ENCODE measurements around the gene CTXN1.

The CTXN1 gene

GRCh38 chr19:7914099-7914498, 11.8 kb downstream of the CTXN1 start:
- DNase-seq (ENCODE audit: low spot score) = no peak

GRCh38 chr19:7913652-7914051, 12.3 kb downstream of the CTXN1 start:
- DNase-seq (ENCODE audit: low spot score) = no peak

DNA sequence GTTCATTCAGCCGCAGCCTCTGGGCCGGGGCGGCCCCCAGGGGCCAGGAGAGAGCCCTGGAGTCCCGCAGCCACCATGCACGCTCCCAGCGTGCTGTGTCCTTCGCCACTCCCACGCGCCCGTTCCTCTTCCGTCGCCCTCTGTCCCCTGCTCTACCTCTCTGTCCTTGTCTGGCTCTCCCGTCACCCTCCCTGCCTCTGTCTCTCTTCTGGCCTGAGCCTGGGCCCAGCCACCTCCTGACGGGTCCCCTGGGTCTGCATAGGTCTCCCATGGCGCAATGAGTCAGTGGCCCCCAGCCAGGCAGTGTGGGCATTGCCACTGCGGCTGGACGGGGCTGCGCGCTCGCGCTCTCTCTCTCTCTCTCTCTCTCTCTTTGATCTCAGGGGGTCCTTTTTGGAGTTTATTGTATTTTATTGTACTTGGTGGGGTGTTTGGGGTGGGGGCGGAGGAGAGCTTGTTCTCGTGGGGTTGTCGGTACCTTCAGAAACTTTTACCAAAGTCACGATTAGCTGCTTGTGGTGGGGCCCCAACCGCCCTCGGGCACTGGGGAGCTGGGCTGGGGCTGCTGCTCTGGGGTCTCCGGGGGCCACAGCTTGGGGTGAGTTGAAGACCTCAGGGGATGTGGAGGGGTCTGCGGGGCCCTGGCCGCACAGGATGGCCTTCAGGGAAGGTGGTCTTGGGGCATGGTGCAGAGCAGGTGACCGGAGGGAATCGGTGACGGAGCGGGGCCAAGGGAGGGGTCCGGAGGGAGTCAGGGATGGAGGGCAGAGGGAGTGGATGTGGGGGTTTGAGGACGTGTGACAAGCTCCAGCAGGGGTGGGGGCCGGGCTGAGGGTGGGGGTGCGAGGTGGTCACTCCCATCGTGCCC, 13.0 kb downstream of the CTXN1 start:
- no peak for DNase-seq (ENCODE audit: low spot score)

DNA sequence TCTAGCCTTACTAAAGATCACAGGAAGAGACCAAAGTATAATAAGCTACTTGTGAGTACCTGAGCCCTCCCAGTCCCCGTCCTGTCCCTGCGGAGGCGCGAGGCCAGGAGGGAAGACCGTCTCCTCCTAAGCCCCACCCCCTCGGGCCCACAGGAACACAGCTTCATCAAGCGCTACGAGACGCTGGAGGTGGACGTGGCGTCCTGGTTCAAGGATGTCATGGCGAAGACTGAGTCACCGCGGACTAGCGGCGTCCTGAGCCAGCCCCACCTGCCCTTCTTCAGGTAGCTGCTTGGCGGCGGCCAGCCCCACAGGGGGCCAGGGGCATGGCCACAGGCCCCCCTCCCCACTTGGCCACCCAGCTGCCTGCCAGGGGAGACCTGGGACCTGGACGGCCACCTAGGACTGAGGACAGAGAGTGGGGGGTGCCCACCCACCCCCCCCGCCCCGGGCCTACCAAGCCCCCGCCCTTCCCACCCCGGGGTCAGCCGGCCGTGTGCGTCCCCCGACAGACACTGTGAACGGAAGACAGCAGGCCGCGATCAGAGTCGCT, 13.7 kb downstream of the CTXN1 start:
- DNase-seq (ENCODE audit: low spot score) = no peak

- no peak for DNase-seq (ENCODE audit: low spot score)
These were observed 14.3 kb downstream of the CTXN1 start for GRCh38 chr19:7911508-7912143.

DNA sequence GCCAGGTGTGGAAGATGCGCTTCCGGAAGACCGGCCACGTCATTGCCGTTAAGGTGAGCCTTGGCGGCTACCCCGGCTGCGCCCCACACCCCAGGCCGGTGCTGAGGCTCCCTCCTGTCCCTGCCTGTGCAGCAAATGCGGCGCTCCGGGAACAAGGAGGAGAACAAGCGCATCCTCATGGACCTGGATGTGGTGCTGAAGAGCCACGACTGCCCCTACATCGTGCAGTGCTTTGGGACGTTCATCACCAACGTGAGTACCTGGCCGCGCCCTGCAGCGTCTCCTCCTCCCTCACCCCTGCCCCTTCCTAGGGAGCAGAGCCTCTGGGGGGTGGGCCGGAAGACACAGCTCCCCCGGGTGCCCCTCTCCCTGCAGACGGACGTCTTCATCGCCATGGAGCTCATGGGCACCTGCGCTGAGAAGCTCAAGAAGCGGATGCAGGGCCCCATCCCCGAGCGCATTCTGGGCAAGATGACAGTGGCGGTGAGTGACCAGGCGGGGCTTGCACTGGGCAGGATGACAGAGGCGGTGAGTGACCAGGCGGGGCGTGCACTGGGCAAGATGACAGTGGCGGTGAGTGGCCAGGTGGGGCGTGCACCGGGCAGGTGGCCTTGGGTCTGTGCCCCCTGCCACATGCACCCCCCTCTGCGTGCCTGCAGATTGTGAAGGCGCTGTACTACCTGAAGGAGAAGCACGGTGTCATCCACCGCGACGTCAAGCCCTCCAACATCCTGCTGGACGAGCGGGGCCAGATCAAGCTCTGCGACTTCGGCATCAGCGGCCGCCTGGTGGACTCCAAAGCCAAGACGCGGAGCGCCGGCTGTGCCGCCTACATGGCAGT, 15.4 kb downstream of the CTXN1 start:
- no peak for DNase-seq (ENCODE audit: low spot score)

- DNase-seq (ENCODE audit: low spot score) = no peak
These were observed 16.4 kb downstream of the CTXN1 start for GRCh38 chr19:7909471-7910067.

DNA sequence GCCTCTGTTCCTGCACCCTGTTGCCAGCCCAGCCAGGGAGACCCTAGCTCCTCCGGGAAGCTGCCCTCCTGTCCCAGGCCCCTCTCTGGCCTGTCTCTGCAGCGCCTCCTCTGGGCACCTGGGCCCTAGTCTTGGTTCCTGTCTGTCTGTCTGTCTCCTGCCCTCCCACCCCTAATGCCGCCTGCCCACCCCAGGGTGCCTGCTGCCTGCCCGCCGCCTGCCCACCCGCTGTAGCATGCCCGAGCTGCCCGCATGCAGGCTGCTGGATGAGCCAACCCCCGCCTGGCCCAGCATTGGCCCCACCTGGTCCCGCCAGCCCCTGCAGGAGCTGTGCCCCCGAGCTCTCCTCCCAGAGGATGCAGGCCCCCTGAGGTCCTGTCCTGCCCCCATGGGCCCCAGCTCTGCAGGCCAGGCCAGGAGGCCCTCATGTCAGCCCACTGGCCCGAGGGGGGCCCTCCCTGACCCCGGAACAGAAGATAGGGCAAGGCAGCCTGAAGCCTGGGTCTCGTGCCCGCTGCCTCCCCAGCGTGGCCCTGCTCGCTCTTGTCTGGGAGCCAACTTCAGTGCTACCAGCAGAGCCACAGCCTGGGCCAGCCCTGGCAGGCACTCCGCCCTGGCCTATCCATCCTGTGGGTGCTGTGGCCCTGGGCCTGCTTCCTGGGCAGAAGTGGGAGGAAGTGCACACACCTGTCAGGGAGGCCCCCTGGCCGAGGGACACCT, 17.0 kb downstream of the CTXN1 start:
- no peak for DNase-seq (ENCODE audit: low spot score)

DNA sequence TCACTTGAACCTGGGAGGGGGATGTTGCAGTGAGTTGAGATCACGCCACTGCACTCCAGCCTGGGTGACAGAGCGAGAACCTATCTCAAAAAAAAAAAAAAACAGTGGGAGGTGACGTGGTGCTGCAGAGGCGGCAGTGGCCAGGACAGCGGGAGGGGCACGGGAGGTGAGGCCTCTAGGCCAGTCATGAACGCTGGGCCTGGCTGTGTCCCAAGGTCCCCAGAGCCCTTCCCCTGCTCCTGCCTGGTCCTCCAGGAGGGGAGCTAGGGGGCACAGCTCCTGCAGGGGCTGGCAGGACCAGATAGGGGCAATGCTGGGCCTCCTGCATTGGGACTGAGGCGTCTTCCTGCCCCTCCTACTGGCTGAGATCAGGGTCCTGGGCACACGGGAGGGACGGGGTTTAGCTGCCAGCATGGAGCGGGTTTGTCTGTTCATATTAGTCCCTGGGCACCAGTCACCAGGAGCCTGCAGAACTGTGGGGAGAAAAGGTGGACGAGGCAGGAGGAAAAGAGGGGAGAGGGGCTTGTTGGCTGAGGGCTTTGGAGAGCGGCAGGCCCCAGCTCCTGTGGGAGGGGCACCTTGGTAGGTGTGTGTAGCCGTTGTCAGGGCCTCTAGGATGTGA, 17.7 kb downstream of the CTXN1 start:
- DNase-seq (ENCODE audit: low spot score) = no peak

GRCh38 chr19:7907544-7907943, 18.4 kb downstream of the CTXN1 start:
- no peak for DNase-seq (ENCODE audit: low spot score)

GRCh38 chr19:7907122-7907521, 18.8 kb downstream of the CTXN1 start:
- DNase-seq (ENCODE audit: low spot score) = no peak

DNA sequence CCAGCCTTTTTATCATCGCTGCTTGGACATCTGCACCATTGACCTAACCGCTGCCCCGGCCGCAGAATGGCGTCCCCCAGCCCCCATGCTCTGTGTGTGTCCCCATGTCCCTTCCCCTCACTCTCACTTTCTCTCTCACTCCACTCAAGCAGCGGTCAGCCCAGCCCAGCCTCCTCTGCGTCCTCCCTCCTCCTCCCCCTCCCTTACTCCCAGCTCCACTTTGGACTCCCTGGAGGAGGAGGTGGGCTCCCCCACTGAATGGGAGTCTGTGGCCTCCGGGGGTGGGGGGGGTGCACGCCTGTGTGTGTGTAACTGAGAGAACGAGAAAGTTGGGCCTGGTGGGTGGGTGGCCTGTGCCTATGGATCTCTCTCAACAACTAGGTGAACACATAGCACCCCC, 20.1 kb downstream of the CTXN1 start:
- no peak for DNase-seq (ENCODE audit: low spot score)

- no peak for DNase-seq (ENCODE audit: low spot score)
These were observed 20.7 kb downstream of the CTXN1 start for GRCh38 chr19:7905268-7905667.

DNA sequence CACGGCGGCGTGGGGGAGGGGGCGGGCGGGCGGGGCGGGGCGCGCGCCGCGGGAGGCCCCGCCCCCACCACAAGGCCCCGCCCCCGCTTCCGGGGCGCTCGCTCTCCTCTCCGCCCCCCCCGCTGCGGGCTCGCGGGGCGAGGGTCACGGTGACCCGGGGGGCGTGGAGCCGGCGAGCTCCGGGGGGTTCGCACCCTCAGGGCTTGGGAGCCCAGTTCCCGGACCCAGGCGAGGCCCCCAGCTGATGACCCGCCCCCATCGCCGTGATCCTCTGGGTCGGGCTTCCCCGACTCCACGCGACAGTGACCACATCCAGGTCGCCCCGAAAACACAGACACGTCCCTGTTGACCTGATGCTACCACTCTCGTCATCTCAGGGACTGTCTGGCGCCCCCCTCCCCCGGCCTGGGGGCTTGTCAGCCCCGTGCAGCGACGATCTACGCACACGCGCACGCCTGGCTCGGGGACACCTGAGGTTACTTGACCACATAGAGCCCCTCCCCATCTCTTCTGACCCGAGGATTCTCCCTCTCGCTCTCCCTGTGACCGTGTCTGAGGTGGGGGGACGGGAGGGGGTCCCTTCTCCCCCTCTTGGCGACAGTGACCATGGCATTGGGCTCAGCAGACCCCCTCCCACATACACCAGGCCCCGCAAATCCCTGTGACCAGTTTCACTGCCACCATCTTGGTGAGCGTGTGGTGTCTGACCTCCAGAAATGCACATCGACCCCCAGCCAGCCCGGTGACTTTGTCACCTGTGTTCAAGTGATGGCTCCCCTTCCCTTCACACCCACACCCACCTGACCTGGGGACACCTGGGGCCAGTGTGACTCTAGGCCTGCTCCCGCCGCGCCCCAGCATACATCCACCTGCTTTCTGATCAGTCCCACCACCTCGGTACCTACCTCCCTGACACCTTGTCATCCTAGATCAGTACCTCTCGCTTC, 21.6 kb downstream of the CTXN1 start:
- DNase-seq (ENCODE audit: low spot score) = no peak

DNA sequence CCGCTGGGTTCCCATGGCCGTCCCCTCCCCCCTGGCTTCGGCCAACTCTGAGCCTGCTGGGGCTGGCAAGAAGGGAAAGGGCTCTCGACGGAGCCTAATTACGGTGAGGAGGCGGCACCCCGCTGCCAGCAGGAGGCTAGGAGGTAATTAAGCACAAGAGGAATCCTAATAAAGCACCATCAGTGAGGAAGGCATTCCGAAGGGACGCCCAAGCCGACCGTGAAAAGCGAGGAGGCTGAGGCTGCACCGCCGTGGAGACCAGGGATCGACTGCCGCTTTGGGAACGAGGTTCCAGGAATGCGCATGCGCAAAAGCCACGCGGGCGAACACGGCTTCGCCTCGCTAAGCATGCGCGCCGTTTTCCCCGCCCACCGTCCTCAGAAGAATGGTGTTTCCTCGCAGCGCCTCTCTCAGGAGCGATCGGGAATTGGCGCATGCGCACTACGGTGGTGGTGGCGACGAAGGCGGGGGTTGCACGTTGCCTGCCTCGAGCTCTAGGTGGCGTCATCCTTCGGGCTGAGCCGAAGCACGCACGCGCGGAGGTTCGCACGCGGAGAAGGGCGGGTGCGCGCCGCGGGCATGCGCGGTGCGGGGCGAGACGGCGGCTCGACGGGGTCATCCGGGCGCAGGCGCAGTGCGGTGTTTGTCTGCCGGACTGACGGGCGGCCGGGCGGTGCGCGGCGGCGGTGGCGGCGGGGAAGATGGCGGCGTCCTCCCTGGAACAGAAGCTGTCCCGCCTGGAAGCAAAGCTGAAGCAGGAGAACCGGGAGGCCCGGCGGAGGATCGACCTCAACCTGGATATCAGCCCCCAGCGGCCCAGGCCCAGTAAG, 22.5 kb downstream of the CTXN1 start, which contains the start of gene MAP2K7:
TSS of gene MAP2K7 (plus strand) at position 634 of the 830 bp plus-strand sequence. CDS start at position 702, 68 bp downstream.
- peak; percentile 98 for DNase-seq (ENCODE audit: low spot score)

DNA sequence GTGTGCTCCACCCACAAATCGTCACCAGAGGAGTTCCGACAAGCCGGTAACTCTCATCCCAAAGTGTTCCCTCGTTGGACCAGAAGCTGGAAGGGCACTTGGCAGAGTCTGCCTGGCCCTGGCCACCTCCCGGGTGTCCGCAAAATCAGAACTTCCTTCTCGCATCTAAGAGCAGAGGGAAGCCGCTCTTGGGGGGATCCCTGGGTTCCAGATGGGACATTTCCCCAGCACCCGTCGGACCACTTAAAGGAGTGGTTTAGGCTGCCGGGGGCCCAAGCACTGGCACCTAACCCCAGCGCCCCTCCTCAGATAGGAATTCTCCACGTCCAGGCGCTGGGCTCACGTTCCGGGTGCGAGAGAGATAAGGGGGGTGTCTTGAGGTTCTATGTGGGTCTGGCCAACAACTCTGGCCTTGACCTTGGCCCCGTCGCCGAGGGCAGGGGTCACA, 23.1 kb downstream of the CTXN1 start:
- peak; percentile 62 for DNase-seq (ENCODE audit: low spot score)

DNA sequence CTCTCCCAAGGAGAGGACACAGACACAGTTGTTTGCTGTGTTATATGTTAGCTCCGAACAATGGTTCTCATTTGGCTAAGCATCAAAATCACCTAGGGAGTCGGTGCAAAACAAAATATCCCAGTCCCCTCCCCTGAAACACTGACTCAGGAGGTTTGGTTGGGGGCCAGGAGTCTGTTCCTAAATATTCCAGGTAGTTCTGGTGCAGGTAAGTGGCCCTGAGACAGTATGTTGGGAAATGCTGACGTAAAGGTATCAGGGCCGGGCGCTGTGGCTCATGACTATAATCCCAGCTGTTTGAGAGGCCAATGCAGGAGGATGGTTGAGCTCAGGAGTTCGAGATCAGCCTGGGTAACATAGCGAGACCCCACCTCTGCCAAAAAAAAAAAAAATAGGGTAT, 24.6 kb downstream of the CTXN1 start:
- no peak for DNase-seq (ENCODE audit: low spot score)

DNA sequence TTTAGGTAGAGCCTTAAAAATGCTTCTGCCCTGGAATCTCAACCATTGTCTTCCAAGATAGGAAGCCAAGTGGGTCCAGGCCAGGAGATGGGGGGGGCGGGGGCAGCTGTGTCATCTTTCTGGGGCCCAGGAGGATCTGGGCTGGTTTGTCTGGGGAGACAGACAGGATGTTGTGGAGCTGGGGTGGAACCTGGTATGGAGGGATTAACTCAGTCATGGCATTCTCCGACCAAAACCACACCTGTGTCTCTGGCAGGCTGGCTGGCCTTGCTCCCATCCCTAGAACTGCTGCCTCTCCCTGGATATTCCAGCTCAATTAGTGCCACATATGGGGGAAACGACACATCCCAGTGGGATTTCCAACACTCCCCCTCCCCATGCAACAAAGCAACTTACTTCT, 25.0 kb downstream of the CTXN1 start:
- DNase-seq (ENCODE audit: low spot score) = no peak
